GM12878 (cell line): ENCODE results near the gene LARP4B.

Experiments
- BACH1 ChIP-seq: fragments of 450-650 bp; IDR thresholded peaks from 2 replicates; pipeline ENCODE4 v1.6.1; 2017; ENCODE audit warnings: mild to moderate bottlenecking, borderline replicate concordance
- MAX ChIP-seq: IDR thresholded peaks from 2 replicates; pipeline ENCODE4 v1.6.1; 2012; ENCODE audit warnings: low read depth, low read length, improper control_type of control experiment
- NKRF ChIP-seq: fragments of 450-650 bp; conservative IDR thresholded peaks from 2 replicates; pipeline ENCODE4 v1.6.1; 2017; ENCODE audit warnings: mild to moderate bottlenecking, moderate library complexity
- NR2C2 ChIP-seq: IDR thresholded peaks from 2 replicates; pipeline ENCODE4 v1.6.1; 2011; ENCODE audit warnings: borderline replicate concordance, low read depth; ENCODE audit not compliant: control insufficient read depth, insufficient read length
- POLR2AphosphoS2 ChIP-seq: IDR thresholded peaks from 2 replicates; pipeline ENCODE4 v1.6.1; 2011; ENCODE audit warnings: low read depth, mild to moderate bottlenecking, low read length, improper control_type of control experiment, moderate library complexity
- TF ChIP-seq, protein P1 (sequence below), 3 experiments: IDR thresholded peaks in 2 of 3; conservative IDR thresholded peaks in 1 of 3; 2 replicates each; pipeline ENCODE4 v1.5.1; 2011; ENCODE audit warnings: low read depth in 3 of 3, low read length in 3 of 3, mild to moderate bottlenecking in 3 of 3, control low read depth in 2 of 3, moderate library complexity in 2 of 3, inconsistent platforms in 1 of 3, mixed read lengths in 1 of 3; ENCODE audit not compliant: control insufficient read depth in 2 of 3, insufficient read depth in 1 of 3; ENCODE audit errors: extremely low read depth in 1 of 3

DNA sequence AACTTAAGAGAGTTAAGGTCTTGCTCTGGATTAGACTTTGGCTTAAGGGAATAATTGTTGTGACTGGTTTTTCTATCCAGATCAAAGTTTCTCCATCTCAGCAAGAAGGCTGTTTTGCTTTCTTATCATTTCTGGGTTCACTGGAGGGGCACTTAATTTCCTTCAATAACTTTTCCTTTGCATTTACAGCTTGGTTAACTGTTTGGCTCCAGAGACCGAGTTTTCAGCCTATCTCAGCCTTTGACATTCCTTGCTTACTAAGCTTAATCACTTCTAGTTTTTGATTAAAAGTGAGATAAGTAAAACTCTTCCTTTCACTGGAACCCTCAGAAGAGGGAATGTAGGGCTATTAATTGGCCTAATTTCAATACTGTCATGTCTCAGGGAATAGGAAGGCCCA is 76.4 kb downstream of the LARP4B start:
- no peak for TF ChIP-seq BACH1
- TF ChIP-seq NR2C2 = no peak
- no peak for TF ChIP-seq POLR2AphosphoS2
- TF ChIP-seq, protein P1, sequence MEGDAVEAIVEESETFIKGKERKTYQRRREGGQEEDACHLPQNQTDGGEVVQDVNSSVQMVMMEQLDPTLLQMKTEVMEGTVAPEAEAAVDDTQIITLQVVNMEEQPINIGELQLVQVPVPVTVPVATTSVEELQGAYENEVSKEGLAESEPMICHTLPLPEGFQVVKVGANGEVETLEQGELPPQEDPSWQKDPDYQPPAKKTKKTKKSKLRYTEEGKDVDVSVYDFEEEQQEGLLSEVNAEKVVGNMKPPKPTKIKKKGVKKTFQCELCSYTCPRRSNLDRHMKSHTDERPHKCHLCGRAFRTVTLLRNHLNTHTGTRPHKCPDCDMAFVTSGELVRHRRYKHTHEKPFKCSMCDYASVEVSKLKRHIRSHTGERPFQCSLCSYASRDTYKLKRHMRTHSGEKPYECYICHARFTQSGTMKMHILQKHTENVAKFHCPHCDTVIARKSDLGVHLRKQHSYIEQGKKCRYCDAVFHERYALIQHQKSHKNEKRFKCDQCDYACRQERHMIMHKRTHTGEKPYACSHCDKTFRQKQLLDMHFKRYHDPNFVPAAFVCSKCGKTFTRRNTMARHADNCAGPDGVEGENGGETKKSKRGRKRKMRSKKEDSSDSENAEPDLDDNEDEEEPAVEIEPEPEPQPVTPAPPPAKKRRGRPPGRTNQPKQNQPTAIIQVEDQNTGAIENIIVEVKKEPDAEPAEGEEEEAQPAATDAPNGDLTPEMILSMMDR (IDR thresholded peaks at IDR 0.05 in 2 of 3, conservative IDR thresholded peaks at IDR 0.05 in 1 of 3; ENCODE audit: control insufficient read depth in 2 of 3, extremely low read depth in 1 of 3, insufficient read depth in 1 of 3, low read depth in 3 of 3, low read length in 3 of 3) = no peak
- TF ChIP-seq MAX = no peak
- no peak for TF ChIP-seq NKRF
